H7 (cell line): ENCODE data around the gene ZFYVE21. TPM values are rescaled to one million over a fixed set of nuclear protein-coding genes. Genes with fewer than 3 reads are reported as not detected.

Experiments used
- total RNA-seq: library from RNA; depleted of rRNA; stranded (reverse); fragments of >200 nt; shearing (Covaris generic); gene quantifications from 2 replicates; pipeline ENCODE4 v1.2.3, GENCODE V29; 2014; rRNA removed

ZFYVE21 gene
- total RNA-seq, 1 experiment from 2014 or later: 52.8 TPM

Other genes starting within 250 kb of the ZFYVE21 start
- 282 and 412 TPM in 2 replicates for gene CKB, start 193.0 kb upstream of the ZFYVE21 start, total RNA-seq
- 13.4 and 14.1 TPM in 2 replicates for gene TRMT61A, start 186.6 kb upstream of the ZFYVE21 start, total RNA-seq
- 16.6 and 17.7 TPM in 2 replicates for gene BAG5, start 153.2 kb upstream of the ZFYVE21 start, total RNA-seq
- 15.8 and 17.4 TPM in 2 replicates for gene COA8, start 152.8 kb upstream of the ZFYVE21 start, total RNA-seq
- 123 and 131 TPM in 2 replicates for gene KLC1, start 86.6 kb upstream of the ZFYVE21 start, total RNA-seq
- gene XRCC3, start 359 bp upstream of the ZFYVE21 start, total RNA-seq: 69.5 and 75.1 TPM in 2 replicates
- gene PPP1R13B, start 131.8 kb downstream of the ZFYVE21 start, total RNA-seq: 2.3 and 2.8 TPM in 2 replicates
- gene TDRD9, start 212.6 kb downstream of the ZFYVE21 start, total RNA-seq: not detected in 2 replicates
- gene RD3L, start 226.7 kb downstream of the ZFYVE21 start, total RNA-seq: not detected in 2 replicates